HepG2 (cell line): ENCODE data around the gene PXYLP1.

Experiments
- ARHGAP35 ChIP-seq: sonication (generic); formaldehyde crosslinking; IDR thresholded peaks from 2 replicates; pipeline ENCODE4 v1.9.0; 2022; ENCODE audit warnings: mild to moderate bottlenecking, inconsistent platforms, moderate library complexity, missing genetic modification reagents, borderline replicate concordance
- ERF ChIP-seq: IDR thresholded peaks from 2 replicates; pipeline ENCODE4 v1.6.1; 2018; ENCODE audit warnings: missing biosample characterization, missing genetic modification reagents
- GATA4 ChIP-seq: sonication (generic); IDR thresholded peaks from 2 replicates; pipeline ENCODE4 v1.6.1; 2016; ENCODE audit warnings: antibody characterized with exemption, low read depth, borderline replicate concordance
- KLF16 ChIP-seq, 2 experiments: sonication (generic) in 1 of 2; formaldehyde crosslinking in 1 of 2; IDR thresholded peaks; 2 replicates each; pipeline versions ENCODE4 v1.6.1 to v1.8.0; 2016 to 2023; ENCODE audit warnings: missing genetic modification reagents in 2 of 2, missing compliant biosample characterization in 1 of 2
- POLR2A ChIP-seq, 2 experiments: IDR thresholded peaks; 2 replicates each; pipeline ENCODE4 v1.6.1; 2011; ENCODE audit warnings: low read depth in 2 of 2, low read length in 2 of 2, mild to moderate bottlenecking in 1 of 2, moderate library complexity in 1 of 2; ENCODE audit not compliant: insufficient read depth in 1 of 2
- RARA ChIP-seq: IDR thresholded peaks from 2 replicates; pipeline ENCODE4 v1.6.1; 2016; ENCODE audit warnings: missing genetic modification reagents, missing compliant biosample characterization
- SP2 ChIP-seq: sonication (generic); formaldehyde crosslinking; IDR thresholded peaks from 2 replicates; pipeline ENCODE4 v1.5.1; 2020; ENCODE audit warnings: mild to moderate bottlenecking, missing genetic modification reagents
- SRF ChIP-seq: IDR thresholded peaks from 2 replicates; pipeline ENCODE4 v1.6.1; 2011; ENCODE audit warnings: mild to moderate bottlenecking, low read depth, low read length, moderate library complexity
- TF ChIP-seq, protein P1 (sequence below): sonication (generic); formaldehyde crosslinking; IDR thresholded peaks from 2 replicates; pipeline ENCODE4 v1.5.0; 2020; ENCODE audit warnings: mild to moderate bottlenecking, missing genetic modification reagents, moderate library complexity
- TF ChIP-seq, protein P2 (sequence below): sonication (generic); formaldehyde crosslinking; IDR thresholded peaks from 2 replicates; pipeline ENCODE4 v1.9.0; 2021; ENCODE audit warnings: missing genetic modification reagents, mild to moderate bottlenecking, borderline replicate concordance
- TF ChIP-seq, protein P3 (sequence below): sonication (generic); formaldehyde crosslinking; IDR thresholded peaks from 2 replicates; pipeline ENCODE4; 2020; ENCODE audit warnings: missing genetic modification reagents, mild to moderate bottlenecking, borderline replicate concordance

DNA sequence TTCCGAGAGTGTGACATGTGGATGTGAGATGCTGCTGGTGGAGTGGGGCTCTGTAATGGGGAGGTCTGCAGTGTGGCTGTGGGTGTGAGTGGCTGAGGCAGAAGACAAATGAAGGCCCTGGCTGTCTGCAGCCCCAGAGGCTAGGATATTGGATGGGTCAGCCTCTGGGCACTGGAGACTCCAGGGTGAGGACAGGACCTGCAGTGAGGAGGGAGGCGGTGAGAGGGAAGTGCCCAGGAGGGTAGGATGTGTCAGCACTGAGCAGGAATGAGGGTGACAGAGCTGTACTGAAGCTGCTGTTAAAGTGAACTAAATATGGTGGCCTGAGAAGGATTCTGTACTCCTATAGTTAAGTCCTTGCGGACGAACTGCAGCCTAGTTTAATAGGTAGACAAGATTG, 27.3 kb upstream of the PXYLP1 start:
- TF ChIP-seq ARHGAP35 (CRISPR knock-in tag), result no peak
- TF ChIP-seq, protein P1, sequence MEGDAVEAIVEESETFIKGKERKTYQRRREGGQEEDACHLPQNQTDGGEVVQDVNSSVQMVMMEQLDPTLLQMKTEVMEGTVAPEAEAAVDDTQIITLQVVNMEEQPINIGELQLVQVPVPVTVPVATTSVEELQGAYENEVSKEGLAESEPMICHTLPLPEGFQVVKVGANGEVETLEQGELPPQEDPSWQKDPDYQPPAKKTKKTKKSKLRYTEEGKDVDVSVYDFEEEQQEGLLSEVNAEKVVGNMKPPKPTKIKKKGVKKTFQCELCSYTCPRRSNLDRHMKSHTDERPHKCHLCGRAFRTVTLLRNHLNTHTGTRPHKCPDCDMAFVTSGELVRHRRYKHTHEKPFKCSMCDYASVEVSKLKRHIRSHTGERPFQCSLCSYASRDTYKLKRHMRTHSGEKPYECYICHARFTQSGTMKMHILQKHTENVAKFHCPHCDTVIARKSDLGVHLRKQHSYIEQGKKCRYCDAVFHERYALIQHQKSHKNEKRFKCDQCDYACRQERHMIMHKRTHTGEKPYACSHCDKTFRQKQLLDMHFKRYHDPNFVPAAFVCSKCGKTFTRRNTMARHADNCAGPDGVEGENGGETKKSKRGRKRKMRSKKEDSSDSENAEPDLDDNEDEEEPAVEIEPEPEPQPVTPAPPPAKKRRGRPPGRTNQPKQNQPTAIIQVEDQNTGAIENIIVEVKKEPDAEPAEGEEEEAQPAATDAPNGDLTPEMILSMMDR (CRISPR knock-in tag), result no peak
- TF ChIP-seq, protein P2, sequence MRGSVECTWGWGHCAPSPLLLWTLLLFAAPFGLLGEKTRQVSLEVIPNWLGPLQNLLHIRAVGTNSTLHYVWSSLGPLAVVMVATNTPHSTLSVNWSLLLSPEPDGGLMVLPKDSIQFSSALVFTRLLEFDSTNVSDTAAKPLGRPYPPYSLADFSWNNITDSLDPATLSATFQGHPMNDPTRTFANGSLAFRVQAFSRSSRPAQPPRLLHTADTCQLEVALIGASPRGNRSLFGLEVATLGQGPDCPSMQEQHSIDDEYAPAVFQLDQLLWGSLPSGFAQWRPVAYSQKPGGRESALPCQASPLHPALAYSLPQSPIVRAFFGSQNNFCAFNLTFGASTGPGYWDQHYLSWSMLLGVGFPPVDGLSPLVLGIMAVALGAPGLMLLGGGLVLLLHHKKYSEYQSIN (CRISPR knock-in tag), result no peak
- TF ChIP-seq GATA4, result no peak
- no peak for TF ChIP-seq SP2 (CRISPR knock-in tag)
- no peak for TF ChIP-seq ERF
- TF ChIP-seq, protein P3, sequence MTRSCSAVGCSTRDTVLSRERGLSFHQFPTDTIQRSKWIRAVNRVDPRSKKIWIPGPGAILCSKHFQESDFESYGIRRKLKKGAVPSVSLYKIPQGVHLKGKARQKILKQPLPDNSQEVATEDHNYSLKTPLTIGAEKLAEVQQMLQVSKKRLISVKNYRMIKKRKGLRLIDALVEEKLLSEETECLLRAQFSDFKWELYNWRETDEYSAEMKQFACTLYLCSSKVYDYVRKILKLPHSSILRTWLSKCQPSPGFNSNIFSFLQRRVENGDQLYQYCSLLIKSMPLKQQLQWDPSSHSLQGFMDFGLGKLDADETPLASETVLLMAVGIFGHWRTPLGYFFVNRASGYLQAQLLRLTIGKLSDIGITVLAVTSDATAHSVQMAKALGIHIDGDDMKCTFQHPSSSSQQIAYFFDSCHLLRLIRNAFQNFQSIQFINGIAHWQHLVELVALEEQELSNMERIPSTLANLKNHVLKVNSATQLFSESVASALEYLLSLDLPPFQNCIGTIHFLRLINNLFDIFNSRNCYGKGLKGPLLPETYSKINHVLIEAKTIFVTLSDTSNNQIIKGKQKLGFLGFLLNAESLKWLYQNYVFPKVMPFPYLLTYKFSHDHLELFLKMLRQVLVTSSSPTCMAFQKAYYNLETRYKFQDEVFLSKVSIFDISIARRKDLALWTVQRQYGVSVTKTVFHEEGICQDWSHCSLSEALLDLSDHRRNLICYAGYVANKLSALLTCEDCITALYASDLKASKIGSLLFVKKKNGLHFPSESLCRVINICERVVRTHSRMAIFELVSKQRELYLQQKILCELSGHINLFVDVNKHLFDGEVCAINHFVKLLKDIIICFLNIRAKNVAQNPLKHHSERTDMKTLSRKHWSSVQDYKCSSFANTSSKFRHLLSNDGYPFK (CRISPR knock-in tag), result no peak
- no peak for TF ChIP-seq KLF16 (CRISPR knock-in tag; IDR thresholded peaks at IDR 0.05)
- TF ChIP-seq RARA (CRISPR knock-in tag), result no peak
- no peak for TF ChIP-seq SRF
- TF ChIP-seq POLR2A (IDR thresholded peaks at IDR 0.05; ENCODE audit: insufficient read depth in 1 of 2, low read depth in 2 of 2, low read length in 2 of 2), result no peak
